Tongue (tissue), 2 donors: ENCODE results near the gene ATOSB. TPM values are rescaled to one million over a fixed set of nuclear protein-coding genes. Genes with fewer than 3 reads are reported as not detected.

Source experiments
- DNase-seq: peaks from one replicate; pipeline ENCODE4 v3.0.0-alpha.2; 2015
- total RNA-seq: library from RNA; depleted of rRNA; stranded (reverse); fragments of >200 nt; gene quantifications from one replicate; pipeline ENCODE4 v1.2.3, GENCODE V29; 2014

The ATOSB gene
- total RNA-seq, 1 donor from 2014 or later, result 14.6 TPM

DNA sequence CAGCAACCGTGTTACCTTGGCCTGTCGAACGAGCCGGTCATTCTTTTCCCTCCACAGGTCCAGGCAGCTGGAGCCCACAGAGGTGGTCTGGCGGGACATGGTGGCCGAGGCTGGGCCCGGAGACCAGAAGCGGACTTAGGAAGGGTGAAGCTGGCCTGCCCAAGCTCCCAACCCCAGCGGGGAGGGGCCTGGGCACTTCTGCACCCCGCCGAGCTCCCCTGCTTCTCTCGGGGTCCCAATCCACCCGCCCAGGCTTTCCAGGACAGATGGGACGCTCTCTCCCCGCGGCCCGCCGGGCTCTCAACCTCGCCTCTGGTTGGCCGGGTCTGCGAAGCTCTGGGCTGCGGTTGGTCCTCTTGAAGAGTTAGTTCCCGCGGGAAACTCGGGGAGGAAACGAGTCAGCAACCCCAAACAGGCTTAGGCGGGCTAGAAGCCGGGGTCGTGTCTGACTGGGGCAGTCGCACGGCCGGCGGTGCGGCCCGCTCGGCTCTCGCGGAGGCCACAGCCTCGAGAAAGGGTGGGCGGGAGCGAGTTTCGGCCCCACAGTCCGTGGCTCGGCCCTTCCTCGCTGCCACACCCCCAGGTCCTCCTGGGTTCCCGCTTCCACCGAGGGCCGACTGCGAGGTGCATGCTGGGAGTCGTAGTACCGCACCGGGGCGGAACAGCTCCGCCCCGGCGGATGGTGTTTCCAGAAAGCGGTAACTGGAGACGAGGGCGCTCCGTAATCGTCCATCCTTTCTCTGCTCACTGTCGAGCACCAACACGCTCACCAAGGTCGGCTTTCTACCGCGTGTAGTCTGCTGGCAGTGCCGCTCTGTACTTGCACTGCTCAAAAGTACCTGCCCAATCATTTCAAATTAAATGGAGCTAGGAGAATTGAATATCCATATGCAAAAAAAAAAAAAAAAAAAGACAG lies 36.0 kb downstream of the ATOSB start, which contains the start of gene FANCG:
FANCG (minus strand) TSS at position 517 of the 916 bp plus-strand sequence; CDS start at position 99, 418 bp downstream.
- DNase-seq, result peak; percentile 96

DNA sequence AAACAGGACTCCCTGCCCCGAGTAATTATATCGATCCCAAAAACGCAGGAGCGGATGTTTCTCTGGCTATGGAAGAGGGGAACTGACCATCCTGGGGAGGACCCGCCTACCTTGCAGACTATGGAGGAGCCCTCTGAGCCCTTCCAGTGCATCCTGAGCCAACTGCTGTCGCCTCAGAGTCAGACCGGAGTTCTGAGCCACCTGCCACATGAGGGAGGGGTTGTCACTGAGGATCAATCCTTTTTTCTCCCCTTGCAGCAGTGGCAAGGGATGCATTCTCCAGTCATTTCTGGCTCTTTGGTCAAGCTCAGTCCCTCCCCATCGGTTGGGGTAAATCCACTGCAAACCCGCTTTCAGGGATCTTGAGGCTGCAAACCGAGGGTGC lies 36.6 kb downstream of the ATOSB start:
- DNase-seq, result peak; percentile 15

DNA sequence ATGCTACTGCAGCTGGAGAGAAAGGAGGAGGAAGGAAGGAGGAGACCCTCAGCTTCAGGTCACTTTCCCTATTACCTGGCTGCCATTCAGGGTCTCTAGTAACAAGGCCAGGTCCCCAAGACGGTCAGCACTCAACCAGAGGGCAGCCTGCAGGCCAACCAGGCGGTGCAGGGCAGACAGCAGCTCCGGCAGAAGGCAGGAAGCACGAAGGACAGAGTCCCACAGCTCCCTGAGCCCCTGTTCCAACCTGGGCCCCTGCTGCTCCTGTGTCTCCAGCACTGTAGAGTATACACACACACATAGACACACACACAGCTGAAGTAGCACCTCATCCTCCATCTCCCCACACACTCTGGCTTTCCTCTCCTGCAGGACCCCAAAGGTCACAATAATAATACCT lies 37.6 kb downstream of the ATOSB start:
- DNase-seq, result no peak

DNA sequence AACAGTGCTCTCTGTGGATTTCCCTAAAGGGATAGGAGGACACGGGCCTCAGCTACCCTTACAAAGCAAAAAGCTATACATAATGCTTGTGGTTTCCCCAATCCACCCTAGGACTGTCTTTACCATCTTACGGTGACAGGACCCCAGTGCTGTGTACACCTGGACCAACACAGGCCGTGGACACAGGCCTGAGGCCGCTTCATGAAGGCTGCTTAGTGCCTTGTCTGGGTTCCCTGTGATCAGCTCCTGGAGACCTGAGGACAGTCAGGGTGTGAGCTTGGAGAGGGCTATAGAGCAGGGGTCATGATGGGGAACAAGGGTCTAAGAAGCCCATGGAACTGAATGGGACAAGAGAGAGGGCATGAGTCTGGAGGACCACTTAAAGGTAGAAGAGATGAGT lies 38.8 kb downstream of the ATOSB start:
- DNase-seq, result no peak

DNA sequence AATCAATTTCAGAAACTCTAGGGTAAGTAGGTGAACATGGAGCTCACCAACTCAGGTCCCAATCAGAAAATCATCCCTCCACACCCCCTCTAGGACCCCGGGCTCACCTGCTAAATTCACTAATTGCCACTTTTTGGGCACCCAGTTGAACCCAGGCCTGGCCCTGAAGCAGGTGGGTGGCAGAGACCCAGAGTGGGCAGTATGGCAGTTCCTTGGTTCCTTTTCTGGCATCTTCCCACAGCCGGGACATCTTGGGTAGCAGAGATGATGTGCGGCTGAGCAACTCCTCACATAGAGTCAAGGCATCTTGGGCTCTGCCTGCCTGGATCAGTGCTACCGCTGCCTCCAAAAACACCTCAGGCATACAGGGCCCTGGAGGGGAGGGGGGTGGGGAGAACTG lies 40.3 kb downstream of the ATOSB start:
- DNase-seq, result no peak

DNA sequence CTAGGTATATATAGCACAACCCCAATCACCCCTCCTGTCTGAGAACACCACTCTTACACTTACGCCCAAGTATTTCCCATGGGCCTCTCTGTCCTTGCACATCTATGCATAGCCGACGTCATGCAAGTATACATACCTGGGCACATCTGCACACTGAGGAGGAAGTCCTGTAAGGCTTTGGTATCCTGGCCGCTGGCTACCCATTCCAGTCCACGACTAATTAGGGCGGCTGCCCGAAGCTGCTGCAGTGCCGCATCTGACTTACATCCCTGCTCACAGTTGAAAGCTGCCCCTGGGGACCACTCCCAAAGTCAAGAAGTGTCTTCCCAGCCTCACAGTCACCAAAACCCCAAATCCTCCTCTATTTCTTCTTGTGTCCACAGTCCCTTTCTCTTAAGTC lies 40.9 kb downstream of the ATOSB start:
- DNase-seq, result no peak

DNA sequence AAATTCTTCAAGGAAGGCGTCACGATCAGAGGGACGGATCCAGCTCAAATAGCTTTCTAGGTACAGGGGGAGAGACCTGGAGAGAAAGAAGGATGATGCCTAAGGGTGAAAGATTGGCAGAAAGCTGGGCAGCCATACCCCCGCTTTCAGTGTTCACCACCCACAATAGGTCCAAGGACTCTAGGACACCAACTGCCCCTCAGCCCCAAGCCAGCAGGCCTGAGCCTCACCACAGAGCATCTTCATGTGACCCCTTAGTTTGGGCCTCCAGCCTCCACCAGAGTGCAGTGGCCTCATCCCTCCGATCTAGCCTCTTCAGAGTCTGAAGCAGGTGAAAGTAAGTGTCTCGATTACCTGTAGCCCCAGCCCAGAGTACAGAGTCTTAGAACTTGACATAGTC lies 41.5 kb downstream of the ATOSB start:
- no peak for DNase-seq

DNA sequence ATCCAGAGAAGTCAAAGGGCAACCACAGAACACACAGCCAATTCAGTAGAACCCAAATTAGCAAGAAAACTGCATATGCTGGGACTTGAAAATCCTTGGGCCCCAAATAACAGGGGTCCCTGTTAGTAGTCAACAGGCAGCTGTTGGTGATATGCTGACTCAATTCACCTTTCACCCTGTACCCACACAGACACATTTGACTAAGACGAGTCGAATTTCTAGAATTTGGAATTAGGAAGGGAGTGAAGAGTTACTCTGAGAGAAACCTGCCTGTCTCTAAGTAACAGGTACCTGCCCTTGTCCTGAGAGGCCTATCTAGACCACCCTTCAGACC lies 42.4 kb downstream of the ATOSB start:
- no peak for DNase-seq

DNA sequence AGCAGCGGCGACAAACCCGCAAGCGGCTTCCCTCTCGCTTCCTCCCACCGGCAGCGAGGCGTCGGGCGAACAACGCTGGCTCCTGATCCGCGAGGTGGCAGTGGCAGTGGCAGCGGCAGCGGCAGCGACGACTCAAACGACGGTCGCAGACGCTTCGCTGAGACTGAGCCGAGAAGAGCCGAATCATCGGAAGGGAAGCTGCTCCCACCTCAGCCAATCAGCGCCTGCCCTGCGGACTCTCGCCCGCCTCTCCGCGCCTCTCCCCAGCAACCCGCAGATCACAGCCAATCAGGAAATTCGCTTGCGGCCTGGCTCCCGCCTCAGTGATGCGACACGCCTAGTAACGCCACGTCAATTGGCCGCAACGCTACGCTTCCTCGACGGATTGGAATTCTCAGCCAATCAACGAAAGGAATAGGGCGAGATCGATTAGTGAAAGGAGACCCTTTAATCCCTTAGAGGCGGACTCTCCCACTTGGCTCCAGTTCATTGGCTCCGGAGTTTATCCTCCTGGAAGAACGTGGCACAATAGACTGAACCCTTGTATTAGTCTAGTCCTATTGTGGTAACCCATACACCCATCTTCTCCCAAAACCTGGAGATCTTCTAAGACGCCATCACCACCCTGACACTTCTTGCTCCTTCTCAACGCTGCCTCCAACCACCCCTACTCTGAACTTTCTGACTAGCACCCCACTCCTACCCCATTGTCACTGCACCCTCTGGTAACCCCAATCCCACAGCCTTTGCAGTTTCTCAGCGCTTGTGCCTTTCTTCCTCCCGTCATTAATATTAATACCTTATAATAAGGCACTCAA lies 43.0 kb downstream of the ATOSB start, which contains the start of gene VCP:
VCP (minus strand) TSS at position 165 of the 818 bp plus-strand sequence. CDS start 272 bp downstream, outside the sequence.
- DNase-seq, result peak; percentile 100

DNA sequence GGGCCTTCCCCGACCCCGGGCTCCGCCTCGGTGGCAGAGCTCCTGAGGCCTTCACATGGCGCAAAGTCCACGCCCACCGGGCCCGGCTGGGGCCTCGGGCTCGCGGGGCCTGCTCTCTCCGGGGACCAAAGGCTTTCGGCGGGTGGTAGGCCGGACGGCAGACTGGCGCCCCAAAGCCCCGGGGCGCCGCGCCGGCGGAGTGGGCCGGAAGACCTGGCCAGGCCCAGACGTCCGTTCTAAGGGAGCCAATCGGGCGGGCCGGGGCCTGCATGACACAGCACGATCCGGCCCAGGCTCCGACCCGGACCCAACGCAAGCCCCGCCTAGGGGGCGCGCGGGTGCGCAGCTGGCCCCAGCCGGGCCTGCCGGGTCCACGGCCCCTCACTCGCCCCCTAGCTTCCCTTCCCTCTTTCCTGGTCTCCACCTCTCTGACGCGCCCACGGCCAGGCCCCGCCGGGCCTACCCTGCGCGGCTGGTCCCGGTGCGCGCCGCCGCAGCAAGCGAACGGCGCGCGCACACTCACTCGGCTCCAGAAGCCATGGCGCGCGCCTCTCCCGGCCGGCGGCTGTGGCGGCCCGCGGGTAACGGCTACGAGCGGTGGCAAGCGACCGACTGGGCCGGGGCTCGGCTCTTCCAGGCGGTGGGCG lies 43.7 kb downstream of the ATOSB start:
- DNase-seq, result peak; percentile 90

DNA sequence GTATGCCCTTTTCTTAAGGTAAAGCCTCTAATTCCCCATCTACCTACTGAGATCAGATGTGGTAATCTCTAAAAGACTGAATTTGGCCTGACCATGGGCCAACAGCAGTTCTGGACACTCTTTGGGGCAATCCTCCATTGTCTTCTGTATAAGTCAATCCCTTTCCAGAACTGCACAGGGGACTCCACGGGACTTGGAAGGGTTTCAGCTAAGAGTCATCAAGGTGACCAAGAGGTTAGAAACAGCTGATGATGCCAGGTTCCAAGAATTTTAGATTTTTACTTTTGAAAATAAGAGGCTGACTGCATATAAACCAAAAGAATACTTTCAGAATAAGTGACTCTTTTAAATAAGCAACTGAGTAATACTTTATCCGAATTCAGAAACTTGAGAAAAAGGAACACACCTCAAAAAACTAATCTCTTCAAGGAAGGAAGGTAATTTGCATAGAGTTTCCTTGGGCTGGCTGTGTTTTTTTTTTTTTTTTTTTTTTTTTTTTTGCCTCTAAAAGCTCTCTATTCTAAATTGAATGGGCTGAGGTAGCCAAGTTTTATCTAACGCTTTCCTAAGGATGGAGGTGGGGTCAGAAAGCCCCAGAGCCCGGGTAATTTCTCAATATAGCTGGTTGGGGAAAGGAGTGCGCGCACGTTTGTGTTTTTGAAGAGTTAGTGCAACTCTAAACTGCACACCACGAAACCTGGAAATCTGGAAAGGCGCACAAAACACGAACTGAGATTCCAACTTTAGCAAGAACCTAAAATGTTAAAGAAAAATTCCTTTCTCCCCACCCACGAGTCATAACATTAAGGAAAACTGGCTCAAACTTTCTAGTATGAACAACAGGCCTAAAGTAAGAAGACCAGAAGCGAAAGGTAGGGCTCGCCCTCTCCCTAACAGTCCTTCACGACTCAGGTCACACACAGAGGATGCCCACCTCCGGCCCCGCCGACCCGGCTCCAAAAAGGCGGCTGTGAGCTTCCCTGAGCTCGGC lies 44.5 kb downstream of the ATOSB start:
- DNase-seq, result peak; percentile 15

DNA sequence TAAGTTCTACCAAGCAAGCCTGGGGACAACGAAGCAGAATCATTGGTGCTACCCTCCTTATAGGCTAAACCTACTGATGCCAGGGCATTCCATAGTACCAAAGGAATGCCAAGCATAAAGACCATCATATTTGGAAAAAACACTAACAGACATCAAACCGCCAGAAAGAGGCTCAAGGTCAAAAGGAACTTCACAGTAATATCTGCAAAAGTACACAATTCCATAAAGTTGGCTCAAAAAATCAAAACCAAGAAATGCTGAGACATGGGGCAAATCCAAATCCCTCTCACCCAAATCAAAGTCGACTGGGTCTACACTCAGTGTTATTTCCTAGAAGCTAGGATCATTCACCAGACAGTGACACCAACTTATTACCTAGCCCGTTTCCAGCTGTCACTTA lies 46.6 kb downstream of the ATOSB start:
- DNase-seq, result no peak

DNA sequence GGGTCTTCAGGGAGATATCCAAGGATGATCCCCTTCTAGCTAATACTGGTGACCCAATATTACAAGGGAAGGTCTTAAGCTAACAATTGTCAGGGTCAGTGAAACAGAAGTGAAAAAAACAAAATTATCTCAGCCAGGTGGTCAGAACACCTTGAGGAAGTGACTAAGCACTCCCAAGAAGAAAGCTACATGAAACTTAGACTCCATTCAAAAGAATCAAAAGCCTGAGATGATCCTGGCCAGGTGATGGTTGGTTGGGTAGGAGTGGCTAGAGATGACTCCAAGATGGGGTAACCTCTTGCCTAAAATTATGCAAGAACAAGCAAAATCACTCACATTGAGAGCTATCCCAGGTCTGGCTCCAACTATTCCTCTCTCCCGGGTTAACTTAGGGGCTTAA lies 48.6 kb downstream of the ATOSB start:
- DNase-seq, result no peak

DNA sequence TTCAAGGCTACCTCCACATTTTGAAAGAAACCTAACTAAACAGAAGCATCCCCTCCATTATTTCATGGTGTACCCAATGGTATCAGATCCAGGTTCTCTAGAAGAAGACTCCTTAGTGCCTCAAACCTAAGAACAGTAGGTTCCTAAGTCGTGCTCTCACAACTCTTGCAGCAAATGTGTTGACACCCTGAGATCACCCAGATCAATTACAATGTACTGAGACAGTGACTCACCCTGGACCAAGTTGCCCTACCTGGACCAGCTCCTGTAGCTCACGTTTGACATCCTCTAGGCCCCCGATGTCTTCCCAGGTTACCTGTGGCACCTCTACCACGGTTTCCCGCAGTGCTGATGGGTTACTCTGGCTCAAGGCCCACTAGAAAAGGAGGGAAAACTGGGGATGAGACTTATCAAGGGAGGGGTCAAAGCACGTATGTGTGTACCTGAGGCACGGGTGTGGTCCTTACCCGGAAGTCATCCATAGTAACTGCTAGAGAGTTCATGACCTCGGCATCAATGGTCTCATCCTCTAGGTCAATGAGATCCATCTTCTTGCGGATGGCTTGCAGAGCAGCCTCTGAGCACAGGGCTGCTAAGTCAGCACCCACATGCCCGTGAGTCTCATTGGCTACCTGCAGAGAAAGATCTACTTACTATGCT lies 55.0 kb downstream of the ATOSB start:
- DNase-seq, result no peak

DNA sequence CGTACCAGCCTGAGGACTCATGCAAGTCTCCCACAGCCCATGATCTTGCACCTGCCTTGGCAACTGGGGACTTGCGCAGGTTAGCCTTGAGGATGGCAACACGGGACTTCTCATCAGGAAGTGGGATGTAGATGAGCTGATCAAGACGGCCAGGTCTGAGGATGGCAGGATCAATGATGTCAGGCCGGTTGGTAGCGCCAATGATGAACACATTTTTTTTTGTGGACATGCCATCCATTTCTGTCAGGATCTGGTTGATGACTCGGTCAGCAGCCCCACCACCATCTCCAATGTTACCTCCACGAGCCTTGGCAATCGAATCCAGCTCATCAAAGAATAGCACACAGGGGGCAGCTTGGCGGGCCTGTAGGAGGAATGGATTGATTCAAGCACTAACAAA lies 56.2 kb downstream of the ATOSB start:
- DNase-seq, result no peak

DNA sequence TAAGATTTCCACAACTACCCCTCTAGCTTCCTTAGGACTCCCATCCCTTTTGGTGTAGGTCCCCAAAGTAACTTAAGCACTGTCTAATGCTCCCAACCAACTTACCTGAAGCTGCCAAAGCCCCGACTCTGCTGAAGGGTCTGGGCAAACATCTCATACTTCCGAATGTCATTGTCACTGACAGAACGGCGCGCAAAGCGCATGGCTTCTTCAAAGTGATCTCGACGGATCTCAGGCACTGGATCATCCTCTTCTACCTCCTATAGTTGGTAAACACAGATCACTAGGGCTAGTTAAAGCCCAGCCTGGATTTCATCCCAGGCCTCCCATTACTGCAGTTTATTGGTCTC lies 58.4 kb downstream of the ATOSB start:
- DNase-seq, result no peak

DNA sequence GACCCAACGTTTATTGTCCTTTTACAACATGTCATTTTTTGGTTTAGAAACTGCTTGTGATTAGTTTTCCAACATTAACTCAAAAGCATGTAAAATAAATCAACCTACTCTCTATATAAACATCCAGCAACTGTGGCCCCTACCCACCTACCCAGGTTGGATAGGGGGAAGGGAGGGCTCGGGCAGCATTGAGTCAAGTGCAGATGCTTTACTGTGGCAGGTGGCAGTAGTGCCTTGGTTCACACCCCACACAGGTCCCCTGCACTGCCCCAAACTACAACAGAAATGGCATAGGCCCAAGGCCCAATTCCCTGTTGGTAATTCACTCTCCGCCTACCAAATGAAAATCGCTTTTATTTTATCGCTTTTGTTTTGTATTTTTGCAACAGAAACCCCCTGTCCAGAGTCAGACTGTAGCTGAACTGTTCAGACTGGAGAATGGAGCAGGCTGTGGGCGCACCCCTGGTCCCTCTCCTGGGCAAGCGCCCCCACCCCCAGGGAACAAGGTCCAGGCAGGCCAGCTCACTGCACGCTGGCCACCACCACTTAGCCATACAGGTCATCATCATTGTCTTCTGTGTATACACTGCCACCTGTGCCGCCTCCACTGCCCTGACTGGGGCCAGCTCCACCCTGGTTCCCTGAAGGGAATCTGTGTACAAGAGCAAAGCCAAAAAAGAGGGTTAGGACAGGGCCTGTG lies 58.9 kb downstream of the ATOSB start:
- no peak for DNase-seq

DNA sequence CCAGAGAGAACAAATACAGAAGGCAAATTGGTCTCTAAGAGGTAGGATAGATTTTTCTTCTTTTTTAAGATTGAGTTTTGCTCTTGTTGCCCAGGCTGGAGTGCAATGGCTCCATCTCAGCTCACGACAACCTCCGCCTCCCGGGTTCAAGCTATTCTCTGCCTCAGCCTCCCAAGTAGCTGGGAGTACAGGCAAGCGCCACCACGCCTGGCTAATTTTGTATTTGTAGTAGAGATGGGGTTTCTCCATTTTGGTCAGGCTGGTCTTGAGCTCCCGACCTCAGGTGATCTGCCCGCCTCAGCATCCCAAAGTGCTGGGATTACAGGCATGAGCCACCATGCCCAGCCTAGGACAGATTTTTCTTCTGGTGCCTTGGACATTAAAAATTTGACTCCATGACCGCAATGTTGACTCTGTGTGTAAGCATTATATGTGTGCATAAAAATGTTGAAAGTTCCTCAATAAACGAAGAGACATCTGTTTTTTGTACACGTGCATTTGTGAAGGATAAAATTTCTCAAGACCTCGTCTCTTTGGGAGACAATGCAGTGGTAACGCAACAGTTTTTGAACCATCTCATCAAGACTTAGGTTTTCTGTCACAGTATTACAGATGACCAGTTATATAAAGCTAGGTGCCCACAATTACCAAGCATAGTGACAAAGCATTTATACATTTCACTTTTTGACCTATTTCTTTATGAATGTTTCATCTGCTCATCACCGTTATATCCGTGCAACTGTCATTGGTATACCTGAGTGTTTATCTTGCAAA lies 60.6 kb downstream of the ATOSB start:
- DNase-seq, result no peak

DNA sequence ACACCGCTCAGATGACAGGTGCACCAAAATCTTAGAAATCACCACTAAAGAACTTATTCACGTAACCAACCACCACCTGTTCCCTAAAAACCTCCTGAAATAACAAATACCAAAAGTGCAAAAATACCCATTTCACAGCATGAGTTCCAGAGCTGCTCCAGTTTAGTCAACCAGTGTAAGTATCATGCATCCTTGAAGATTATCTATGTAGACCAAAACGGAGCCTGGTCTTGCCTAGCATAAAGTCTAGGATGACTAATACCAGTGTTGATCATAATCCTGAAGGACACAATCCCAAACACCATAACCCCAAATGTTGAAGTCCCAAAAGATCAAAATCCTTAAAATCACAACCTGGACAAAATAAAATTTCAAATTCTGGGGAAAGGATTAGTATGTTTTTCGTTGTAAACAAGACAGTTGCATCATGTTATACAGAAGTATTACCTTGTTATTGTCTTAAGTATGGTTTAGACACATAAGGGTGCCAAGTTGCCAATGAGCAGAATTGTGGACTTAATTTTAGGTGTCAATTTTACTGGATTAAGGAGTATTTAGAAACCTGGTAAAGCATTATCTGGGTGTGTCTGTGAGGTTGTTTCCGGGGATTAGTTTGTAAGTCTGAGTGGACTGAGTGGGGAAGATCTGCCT lies 61.4 kb downstream of the ATOSB start:
- no peak for DNase-seq
